Skeletal muscle tissue (tissue), 4 donors: ENCODE data around the gene MAMDC2. TPM values are rescaled to one million over a fixed set of nuclear protein-coding genes. Genes with fewer than 3 reads are reported as not detected.
"Not testable (repeated sequence)": the region's sequence is repeated elsewhere in the genome, so short reads cannot be mapped to it uniquely, and the experiment has no call there.

Experiments
- H3K27ac ChIP-seq: one replicate; pipeline ENCODE4 v1.7.0; 2013; ENCODE audit warnings: mild to moderate bottlenecking, low read depth, low read length, inconsistent platforms
- H3K27me3 ChIP-seq, 3 donors: one replicate each; pipeline ENCODE4 v1.7.0; 2013; ENCODE audit warnings: low read length in 3 of 3; ENCODE audit not compliant: control insufficient read depth in 3 of 3, insufficient read depth in 3 of 3
- H3K36me3 ChIP-seq, 3 donors: one replicate each; pipeline ENCODE4 v1.7.0; 2013; ENCODE audit warnings: low read length in 3 of 3; ENCODE audit not compliant: control insufficient read depth in 3 of 3, insufficient read depth in 3 of 3
- H3K4me1 ChIP-seq, 3 donors: one replicate each; pipeline ENCODE4 v1.7.0; 2013; ENCODE audit warnings: low read length in 3 of 3, mild to moderate bottlenecking in 3 of 3; ENCODE audit not compliant: control insufficient read depth in 3 of 3, insufficient read depth in 3 of 3
- H3K4me3 ChIP-seq, 3 donors: one replicate each; pipeline ENCODE4 v1.7.0; 2013; ENCODE audit warnings: low read length in 3 of 3
- H3K9ac ChIP-seq, 3 donors: one replicate each; pipeline ENCODE4 v1.7.0; 2013; ENCODE audit warnings: low read length in 3 of 3, mild to moderate bottlenecking in 3 of 3, moderate library complexity in 2 of 3, low read depth in 1 of 3
- H3K9me3 ChIP-seq, 3 donors: one replicate each; pipeline ENCODE4 v1.7.0; 2013; ENCODE audit warnings: low read length in 3 of 3; ENCODE audit not compliant: control insufficient read depth in 3 of 3
- total RNA-seq: library from RNA; depleted of rRNA; stranded (reverse); fragments of >200 nt; gene quantifications from one replicate; pipeline ENCODE4 v1.2.3, GENCODE V29; 2014
- donor health status: Osteomylitis.

MAMDC2 gene
- total RNA-seq, 1 donor from 2014 or later, result 11.0 TPM

DNA sequence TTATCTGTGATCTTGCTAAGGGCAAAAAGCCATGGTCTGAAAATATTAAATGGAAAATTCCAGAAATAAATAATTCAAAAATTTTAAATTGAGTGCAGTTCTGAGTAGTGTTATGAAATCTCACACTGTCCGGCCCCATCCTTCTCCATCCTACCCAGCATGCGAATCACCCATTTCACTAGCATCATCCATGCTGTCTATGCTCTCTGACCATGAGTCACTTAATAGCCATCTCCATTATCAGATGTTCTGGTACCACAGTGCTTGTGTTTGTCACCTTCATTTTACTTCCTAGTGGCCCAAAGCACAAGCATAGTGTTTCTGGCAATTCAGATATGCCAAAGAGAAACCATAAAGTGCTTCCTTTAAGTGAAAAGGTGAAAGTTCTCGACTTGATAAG, 151.8 kb downstream of the MAMDC2 start:
- no peaks in the 10 kb centered on the region for H3K36me3 ChIP-seq
- no peaks in the 10 kb centered on the region for H3K9me3 ChIP-seq
- no peak overlapping the region for H3K9ac ChIP-seq
- no peaks in the 10 kb centered on the region for H3K4me1 ChIP-seq
- no peak overlapping the region for H3K27ac ChIP-seq
- no peak overlapping the region for H3K4me3 ChIP-seq
- H3K27me3 ChIP-seq, result no peaks in the 10 kb centered on the region

DNA sequence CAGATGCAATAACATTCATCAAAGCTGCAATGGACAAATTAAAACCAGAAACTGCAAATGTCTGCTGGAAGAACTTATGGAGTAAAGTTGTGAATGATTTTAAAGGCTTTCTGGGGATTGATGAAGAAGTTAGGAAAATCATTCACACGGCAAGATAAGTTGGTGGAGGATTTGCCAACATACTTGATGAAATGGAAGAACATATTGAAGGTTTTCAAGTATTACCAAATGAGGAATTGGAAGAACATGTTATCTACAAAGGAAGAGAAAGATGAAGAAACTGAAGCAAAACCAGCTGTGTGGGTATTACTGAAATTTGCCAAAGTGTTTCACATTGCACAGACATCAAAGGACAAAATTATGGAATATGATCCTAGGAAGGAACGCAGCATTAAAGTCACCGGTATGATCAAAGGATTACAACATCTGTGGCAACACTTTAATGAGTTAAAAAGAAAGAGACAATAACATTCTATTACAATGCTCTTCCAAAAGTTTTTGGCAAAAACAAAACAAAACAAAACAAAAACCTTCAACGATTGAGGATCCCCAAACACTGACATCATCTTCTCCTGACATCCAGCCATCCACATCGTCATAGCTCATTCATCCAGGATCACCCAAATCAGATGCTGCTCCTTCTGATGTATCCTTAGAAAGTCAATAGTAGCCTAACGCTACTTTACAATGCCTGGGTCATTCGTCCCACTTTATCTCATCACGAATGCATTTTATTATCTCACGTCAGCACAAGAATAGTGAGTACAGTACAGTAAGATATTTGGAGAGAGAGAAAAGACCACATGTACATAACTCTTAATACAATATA, 153.8 kb downstream of the MAMDC2 start:
- H3K9me3 ChIP-seq, result no peaks in the 10 kb centered on the region
- no peaks in the 10 kb centered on the region for H3K36me3 ChIP-seq
- no peak overlapping the region for H3K4me3 ChIP-seq
- no peak overlapping the region for H3K27ac ChIP-seq
- no peaks in the 10 kb centered on the region for H3K27me3 ChIP-seq
- no peak overlapping the region for H3K9ac ChIP-seq
- H3K4me1 ChIP-seq, result no peaks in the 10 kb centered on the region

DNA sequence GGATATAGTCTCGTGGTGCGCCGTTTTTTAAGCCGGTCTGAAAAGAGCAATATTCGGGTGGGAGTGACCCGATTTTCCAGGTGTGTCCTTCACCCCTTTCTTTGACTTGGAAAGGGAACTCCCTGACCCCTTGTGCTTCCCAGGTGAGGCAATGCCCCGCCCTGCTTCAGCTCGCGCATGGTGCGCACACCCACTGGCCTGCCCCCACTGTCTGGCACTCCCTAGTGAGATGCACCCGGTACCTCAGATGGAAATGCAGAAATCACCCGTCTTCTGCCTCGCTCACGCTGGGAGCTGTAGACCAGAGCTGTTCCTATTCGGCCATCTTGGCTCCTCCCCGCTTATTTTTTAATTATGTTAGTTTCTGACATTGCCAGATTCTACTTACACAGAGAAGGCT, 161.1 kb downstream of the MAMDC2 start:
- H3K27ac ChIP-seq, H3K4me3 ChIP-seq, H3K9me3 ChIP-seq, H3K9ac ChIP-seq, H3K4me1 ChIP-seq, H3K27me3 ChIP-seq, H3K36me3 ChIP-seq: not testable (repeated sequence)

DNA sequence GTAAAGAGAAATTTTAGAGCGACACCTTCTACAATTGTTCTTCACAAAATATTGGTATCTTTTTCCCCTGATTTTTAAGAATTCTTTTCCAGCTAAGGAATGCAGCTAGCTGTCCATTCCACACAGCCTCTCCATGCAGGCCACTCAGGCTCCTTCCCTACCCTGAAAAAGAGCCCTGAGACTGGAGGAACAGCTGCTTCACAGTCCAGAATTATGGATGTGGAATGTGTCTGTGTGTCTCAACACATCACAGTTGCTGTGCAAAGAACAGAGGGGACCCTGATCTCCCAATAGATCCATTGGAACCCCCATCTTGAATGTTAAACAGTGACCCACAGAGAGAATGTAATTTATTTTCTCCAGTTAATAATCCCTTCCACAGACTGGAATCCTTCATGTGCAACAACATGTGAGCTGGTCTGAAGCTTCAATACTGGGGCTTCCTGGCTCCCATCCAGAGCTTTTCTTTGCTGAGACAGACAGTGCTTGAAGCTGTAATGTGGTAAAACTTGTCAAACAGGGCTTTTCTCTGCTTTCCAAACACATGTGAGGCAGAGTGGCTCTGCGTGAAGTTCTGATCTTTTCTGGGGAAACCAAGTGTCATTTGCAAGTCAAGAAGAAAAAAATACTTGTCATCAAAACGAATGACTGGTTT, 161.8 kb downstream of the MAMDC2 start:
- no peak overlapping the region for H3K9ac ChIP-seq
- H3K4me3 ChIP-seq, result no peak overlapping the region
- H3K36me3 ChIP-seq, result no peaks in the 10 kb centered on the region
- H3K27ac ChIP-seq, result no peak overlapping the region
- H3K9me3 ChIP-seq, result no peaks in the 10 kb centered on the region
- no peaks in the 10 kb centered on the region for H3K27me3 ChIP-seq
- no peaks in the 10 kb centered on the region for H3K4me1 ChIP-seq

DNA sequence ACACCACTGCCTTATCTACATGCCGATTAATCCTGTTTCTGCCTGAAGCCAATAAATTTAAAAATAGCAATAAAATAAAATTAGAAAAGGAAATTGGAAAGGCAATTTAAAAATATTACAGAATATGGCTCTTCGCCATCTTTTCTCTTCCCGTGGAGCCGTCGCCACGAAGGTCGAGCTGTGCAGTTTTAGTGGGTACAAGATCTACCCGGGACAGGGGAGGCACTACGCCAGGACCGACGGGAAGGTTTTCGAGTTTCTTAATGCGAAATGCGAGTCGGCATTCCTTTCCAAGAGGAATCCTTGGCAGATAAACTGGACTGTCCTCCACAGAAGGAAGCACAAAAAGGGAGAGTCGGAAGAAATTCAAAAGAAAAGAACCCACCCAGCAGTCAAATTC, 173.4 kb downstream of the MAMDC2 start:
- no peak overlapping the region for H3K9ac ChIP-seq
- H3K4me3 ChIP-seq, result no peak overlapping the region
- peaks cover 0 to 3% (median 0%) of the 10 kb centered on the region in 3 donors for H3K36me3 ChIP-seq
- no peaks in the 10 kb centered on the region for H3K27me3 ChIP-seq
- H3K27ac ChIP-seq, result no peak overlapping the region
- no peaks in the 10 kb centered on the region for H3K4me1 ChIP-seq
- peaks cover 0 to 2% (median 0%) of the 10 kb centered on the region in 3 donors for H3K9me3 ChIP-seq

DNA sequence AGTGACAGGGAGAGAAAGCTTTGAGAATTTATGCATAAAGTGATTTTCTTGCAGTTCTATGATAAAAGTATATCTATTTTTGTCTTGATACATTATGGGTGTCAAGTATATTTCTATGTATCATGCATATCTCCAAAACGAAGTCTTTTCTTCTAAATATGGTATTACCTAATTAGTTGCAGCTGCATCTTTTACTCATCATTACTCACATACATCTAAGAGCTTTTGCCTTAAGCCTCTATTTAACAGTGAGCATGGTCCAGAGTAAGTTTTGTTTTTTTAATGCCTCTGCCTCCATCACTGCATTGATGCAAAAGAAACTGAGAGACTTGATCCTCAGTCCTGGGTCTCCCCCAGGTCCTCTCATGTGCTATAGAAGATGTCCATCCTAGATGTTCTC, 175.1 kb downstream of the MAMDC2 start:
- no peaks in the 10 kb centered on the region for H3K9me3 ChIP-seq
- H3K9ac ChIP-seq, result no peak overlapping the region
- H3K36me3 ChIP-seq, result peaks cover 0 to 3% (median 0%) of the 10 kb centered on the region in 3 donors
- H3K27ac ChIP-seq, result no peak overlapping the region
- no peak overlapping the region for H3K4me3 ChIP-seq
- no peaks in the 10 kb centered on the region for H3K27me3 ChIP-seq
- no peaks in the 10 kb centered on the region for H3K4me1 ChIP-seq

DNA sequence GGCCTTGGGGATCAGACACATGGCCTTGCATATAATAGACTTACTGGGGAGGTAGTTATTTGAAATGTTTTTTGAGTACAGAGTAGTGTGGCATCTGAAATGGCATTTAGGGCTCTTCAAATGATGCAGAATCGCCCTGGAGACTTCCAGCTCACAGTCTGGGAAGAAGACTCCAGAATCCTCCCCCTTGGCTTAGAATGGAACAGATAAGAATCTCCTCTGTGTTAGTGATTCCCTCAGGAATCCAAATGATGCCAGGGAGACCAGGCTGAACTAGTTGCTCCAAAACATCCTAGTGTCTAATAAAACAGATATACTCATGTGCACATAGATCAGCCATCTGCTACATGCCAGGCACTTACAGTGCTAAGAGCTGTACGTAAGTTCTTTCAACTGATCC, 176.6 kb downstream of the MAMDC2 start:
- no peaks in the 10 kb centered on the region for H3K27me3 ChIP-seq
- H3K4me3 ChIP-seq, result no peak overlapping the region
- no peaks in the 10 kb centered on the region for H3K9me3 ChIP-seq
- H3K4me1 ChIP-seq, result no peaks in the 10 kb centered on the region
- no peak overlapping the region for H3K9ac ChIP-seq
- H3K36me3 ChIP-seq, result peaks cover 0 to 3% (median 0%) of the 10 kb centered on the region in 3 donors
- no peak overlapping the region for H3K27ac ChIP-seq

DNA sequence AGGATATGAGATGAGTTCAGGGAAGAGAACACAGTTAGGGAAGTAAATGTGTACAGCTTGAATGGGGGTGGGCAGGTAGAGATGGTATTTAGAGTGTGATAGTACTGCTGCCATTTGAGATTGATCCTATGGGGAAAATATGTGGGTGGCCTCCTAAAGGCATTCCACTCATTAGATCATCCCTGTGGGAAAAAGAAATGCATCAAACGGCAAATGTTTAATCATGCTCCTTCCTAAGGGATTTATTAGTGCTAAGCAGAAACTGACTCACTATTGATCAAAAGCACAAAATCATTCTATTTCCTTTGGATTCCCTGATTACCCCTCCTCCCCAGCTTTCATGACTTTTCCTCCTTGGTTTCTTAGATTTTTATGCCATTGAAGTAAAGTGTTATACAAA, 178.7 kb downstream of the MAMDC2 start:
- no peaks in the 10 kb centered on the region for H3K27me3 ChIP-seq
- H3K4me3 ChIP-seq, result no peak overlapping the region
- H3K9me3 ChIP-seq, result no peaks in the 10 kb centered on the region
- H3K27ac ChIP-seq, result no peak overlapping the region
- H3K36me3 ChIP-seq, result peaks cover 0 to 3% (median 0%) of the 10 kb centered on the region in 3 donors
- H3K4me1 ChIP-seq, result no peaks in the 10 kb centered on the region
- H3K9ac ChIP-seq, result no peak overlapping the region

DNA sequence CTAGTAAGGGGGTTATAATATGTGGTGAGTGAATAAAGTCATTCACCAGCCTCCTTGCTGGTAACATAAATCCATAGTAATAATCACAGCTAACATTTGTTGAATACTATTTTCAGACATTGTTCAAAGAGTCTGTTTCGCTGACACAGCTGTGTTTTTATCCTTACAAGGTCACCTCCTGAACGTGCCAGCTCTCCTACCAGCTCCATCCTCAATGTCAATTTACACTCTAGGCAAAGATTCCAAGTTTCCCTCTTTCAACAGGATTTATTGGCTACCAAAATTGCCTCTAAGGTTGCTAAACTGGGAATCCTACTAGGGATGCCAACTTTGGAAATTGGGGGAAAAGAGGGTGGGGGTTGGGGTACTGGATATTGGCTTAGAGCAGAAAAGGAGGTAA, 184.5 kb downstream of the MAMDC2 start:
- H3K9ac ChIP-seq, result peak overlapping the region in 1 of 3 donors; percentile 9
- no peaks in the 10 kb centered on the region for H3K27me3 ChIP-seq
- H3K9me3 ChIP-seq, result no peaks in the 10 kb centered on the region
- peak overlapping the region; percentile 43 for H3K27ac ChIP-seq
- peaks cover 6 to 12% (median 10%) of the 10 kb centered on the region in 3 donors for H3K4me1 ChIP-seq
- no peaks in the 10 kb centered on the region for H3K36me3 ChIP-seq
- no peak overlapping the region for H3K4me3 ChIP-seq

DNA sequence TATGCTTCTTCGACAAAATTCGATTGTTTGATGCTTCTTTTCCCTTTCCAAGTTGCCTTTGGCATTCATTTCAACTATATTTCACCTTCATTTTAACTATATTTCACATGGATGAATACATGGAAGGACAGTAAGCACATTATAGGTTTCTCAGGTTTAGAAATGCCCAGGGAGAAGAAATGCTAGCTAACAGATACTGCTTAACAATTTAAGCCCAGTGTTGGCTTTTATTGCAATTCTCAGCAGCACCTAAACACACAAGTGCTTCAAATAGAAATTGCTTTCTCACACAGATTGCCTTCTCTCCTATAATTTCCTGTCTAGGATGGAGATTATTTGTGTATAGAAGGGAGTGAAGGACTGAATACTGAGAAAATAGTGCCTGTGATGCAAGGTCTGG, 185.0 kb downstream of the MAMDC2 start:
- peaks cover 6 to 12% (median 10%) of the 10 kb centered on the region in 3 donors for H3K4me1 ChIP-seq
- H3K9ac ChIP-seq, result no peak overlapping the region
- H3K27me3 ChIP-seq, result no peaks in the 10 kb centered on the region
- no peaks in the 10 kb centered on the region for H3K36me3 ChIP-seq
- H3K27ac ChIP-seq, result peak overlapping the region; percentile 43
- no peak overlapping the region for H3K4me3 ChIP-seq
- H3K9me3 ChIP-seq, result no peaks in the 10 kb centered on the region
